Fibroblast of lung (primary cell): Measurements from ENCODE around the gene GABRG3.

Source experiments
- EZH2 ChIP-seq: IDR thresholded peaks from 2 replicates; pipeline ENCODE4 v1.5.1; 2012; ENCODE audit warnings: low read length, control low read depth, mild to moderate bottlenecking; ENCODE audit errors: missing control alignments
- TF ChIP-seq, protein P1 (sequence below), 2 donors: IDR thresholded peaks in 1 of 2; conservative IDR thresholded peaks in 1 of 2; 1 replicate in 1 of 2; 2 replicates in 1 of 2; pipeline ENCODE4 v1.5.1; 2011 to 2012; ENCODE audit warnings: low read length in 2 of 2, control low read depth in 1 of 2, inconsistent platforms in 1 of 2, low read depth in 1 of 2, mild to moderate bottlenecking in 1 of 2

- TF ChIP-seq, protein P1, sequence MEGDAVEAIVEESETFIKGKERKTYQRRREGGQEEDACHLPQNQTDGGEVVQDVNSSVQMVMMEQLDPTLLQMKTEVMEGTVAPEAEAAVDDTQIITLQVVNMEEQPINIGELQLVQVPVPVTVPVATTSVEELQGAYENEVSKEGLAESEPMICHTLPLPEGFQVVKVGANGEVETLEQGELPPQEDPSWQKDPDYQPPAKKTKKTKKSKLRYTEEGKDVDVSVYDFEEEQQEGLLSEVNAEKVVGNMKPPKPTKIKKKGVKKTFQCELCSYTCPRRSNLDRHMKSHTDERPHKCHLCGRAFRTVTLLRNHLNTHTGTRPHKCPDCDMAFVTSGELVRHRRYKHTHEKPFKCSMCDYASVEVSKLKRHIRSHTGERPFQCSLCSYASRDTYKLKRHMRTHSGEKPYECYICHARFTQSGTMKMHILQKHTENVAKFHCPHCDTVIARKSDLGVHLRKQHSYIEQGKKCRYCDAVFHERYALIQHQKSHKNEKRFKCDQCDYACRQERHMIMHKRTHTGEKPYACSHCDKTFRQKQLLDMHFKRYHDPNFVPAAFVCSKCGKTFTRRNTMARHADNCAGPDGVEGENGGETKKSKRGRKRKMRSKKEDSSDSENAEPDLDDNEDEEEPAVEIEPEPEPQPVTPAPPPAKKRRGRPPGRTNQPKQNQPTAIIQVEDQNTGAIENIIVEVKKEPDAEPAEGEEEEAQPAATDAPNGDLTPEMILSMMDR (conservative IDR thresholded peaks at IDR 0.05 in 1 of 2, IDR thresholded peaks at IDR 0.05 in 1 of 2; ENCODE audit: low read depth in 1 of 2, low read length in 2 of 2) = no peak
- TF ChIP-seq EZH2 = no peak
Measured at GRCh38 chr15:27045796-27046195, 74.8 kb downstream of the GABRG3 start.
